HepG2 (cell line): ENCODE measurements around the gene DAG1. TPM values are rescaled to one million over a fixed set of nuclear protein-coding genes. Genes with fewer than 3 reads are reported as not detected.

Source experiments
- ARID2 ChIP-seq: sonication (generic); formaldehyde crosslinking; IDR thresholded peaks from 2 replicates; pipeline ENCODE4 v1.8.1; 2022; ENCODE audit warnings: mild to moderate bottlenecking, missing genetic modification reagents, borderline replicate concordance
- ATF6 ChIP-seq: sonication (generic); formaldehyde crosslinking; conservative IDR thresholded peaks from 2 replicates; pipeline ENCODE4 v1.4.0; 2020; ENCODE audit warnings: missing genetic modification reagents
- CERS6 ChIP-seq: sonication (generic); formaldehyde crosslinking; IDR thresholded peaks from 2 replicates; pipeline ENCODE4 v1.5.0; 2020; ENCODE audit warnings: missing genetic modification reagents
- ERF ChIP-seq: IDR thresholded peaks from 2 replicates; pipeline ENCODE4 v1.6.1; 2018; ENCODE audit warnings: missing biosample characterization, missing genetic modification reagents
- FOXK1 ChIP-seq: sonication (generic); formaldehyde crosslinking; IDR thresholded peaks from 2 replicates; pipeline ENCODE4 v1.4.0; 2020; ENCODE audit warnings: low read depth, missing genetic modification reagents, borderline replicate concordance
- FOXO1 ChIP-seq: sonication (generic); formaldehyde crosslinking; IDR thresholded peaks from 2 replicates; pipeline ENCODE4 v1.4.0; 2020; ENCODE audit warnings: missing genetic modification reagents
- HBP1 ChIP-seq: IDR thresholded peaks from 2 replicates; pipeline ENCODE4 v1.6.1; 2016; ENCODE audit warnings: low read depth, control low read depth
- KMT2B ChIP-seq: IDR thresholded peaks from 2 replicates; pipeline ENCODE4 v1.6.1; 2016; ENCODE audit warnings: missing genetic modification reagents, missing compliant biosample characterization
- LCORL ChIP-seq, 2 experiments: fragments of 450-650 bp in 1 of 2; sonication (generic) in 1 of 2; formaldehyde crosslinking in 1 of 2; IDR thresholded peaks; 2 replicates each; pipeline versions ENCODE4 v1.5.0 to v1.6.1; 2017 to 2020; ENCODE audit warnings: antibody characterized with exemption in 1 of 2, missing genetic modification reagents in 1 of 2
- POLR2AphosphoS2 ChIP-seq: IDR thresholded peaks from 2 replicates; pipeline ENCODE4 v1.6.1; 2011; ENCODE audit warnings: low read depth, low read length, improper control_type of control experiment
- RARG ChIP-seq: sonication (generic); formaldehyde crosslinking; IDR thresholded peaks from 2 replicates; pipeline ENCODE4 v1.4.0; 2020; ENCODE audit warnings: low read depth, mild to moderate bottlenecking, missing genetic modification reagents
- TAF1 ChIP-seq: sonication (generic); formaldehyde crosslinking; IDR thresholded peaks from 2 replicates; pipeline ENCODE4 v1.4.0; 2020; ENCODE audit warnings: missing genetic modification reagents
- THAP7 ChIP-seq: sonication (generic); formaldehyde crosslinking; IDR thresholded peaks from 2 replicates; pipeline ENCODE4 v1.8.1; 2023; ENCODE audit warnings: mild to moderate bottlenecking, missing genetic modification reagents
- TOE1 ChIP-seq: sonication (generic); formaldehyde crosslinking; IDR thresholded peaks from 2 replicates; pipeline ENCODE4 v1.4.0; 2020; ENCODE audit warnings: mild to moderate bottlenecking, missing genetic modification reagents
- TRAFD1 ChIP-seq: sonication (generic); formaldehyde crosslinking; IDR thresholded peaks from 2 replicates; pipeline ENCODE4 v1.5.1; 2020; ENCODE audit warnings: missing genetic modification reagents, mild to moderate bottlenecking, borderline replicate concordance
- ZNF20 ChIP-seq: sonication (generic); formaldehyde crosslinking; IDR thresholded peaks from 2 replicates; pipeline ENCODE4 v1.4.0; 2020; ENCODE audit warnings: mild to moderate bottlenecking, moderate library complexity, missing genetic modification reagents
- ZNF264 ChIP-seq: sonication (generic); formaldehyde crosslinking; IDR thresholded peaks from 2 replicates; pipeline ENCODE4 v1.4.0; 2020; ENCODE audit warnings: missing genetic modification reagents
- ZNF501 ChIP-seq: sonication (generic); formaldehyde crosslinking; IDR thresholded peaks from 2 replicates; pipeline ENCODE4 v1.5.1; 2020; ENCODE audit warnings: mild to moderate bottlenecking, moderate library complexity, missing genetic modification reagents
- ZNF704 ChIP-seq: sonication (generic); formaldehyde crosslinking; IDR thresholded peaks from 2 replicates; pipeline ENCODE4 v1.8.1; 2023; ENCODE audit warnings: mild to moderate bottlenecking, inconsistent platforms, moderate library complexity, missing genetic modification reagents, borderline replicate concordance
- ZNF713 ChIP-seq: sonication (generic); formaldehyde crosslinking; IDR thresholded peaks from 2 replicates; pipeline ENCODE4 v1.4.0; 2020; ENCODE audit warnings: mild to moderate bottlenecking, missing genetic modification reagents
- ZNF850 ChIP-seq: sonication (generic); formaldehyde crosslinking; conservative IDR thresholded peaks from 2 replicates; pipeline ENCODE4 v1.9.0; 2021; ENCODE audit warnings: mild to moderate bottlenecking, missing genetic modification reagents
- ZSCAN9 ChIP-seq: IDR thresholded peaks from 2 replicates; pipeline ENCODE4 v1.6.1; 2016; ENCODE audit warnings: borderline replicate concordance
- polyA plus RNA-seq, 8 experiments: library from polyadenylated mRNA; depleted of rRNA in 3 of 8; stranded (reverse) in 7 of 8; unstranded in 1 of 8; fragments of >200 nt; fragmentation: Illumina TruSeq in 4 of 8; extraction: Trizol in 4 of 8; gene quantifications; 2 replicates each; pipeline versions ENCODE4 v1.2.1 to v1.2.3, GENCODE V29; 2011 to 2016; ENCODE audit warnings: low read depth in 4 of 8, missing spikeins in 1 of 8, mixed read lengths in 1 of 8; ENCODE audit not compliant: insufficient read depth in 1 of 8
- total RNA-seq, 5 experiments: library from RNA; depleted of rRNA; stranded (reverse); fragments of >200 nt; fragmentation: Illumina TruSeq; extraction: Trizol; gene quantifications; 2 replicates each; pipeline ENCODE4 v1.2.3, GENCODE V29; 2016; ENCODE audit warnings: low read depth in 1 of 5

DAG1 gene
- total and polyA plus RNA-seq, 2 of the 13 experiments (the other 11 are each of a cell fraction or from before 2014, with no cell fraction given), result 47.3 to 50.4 TPM

- TF ChIP-seq HBP1 (0 out of 2 replicates have a peak, but pooled peaks have one; percentile 35), KMT2B (CRISPR knock-in tag) (0 out of 2 replicates have a peak, but pooled peaks have one; percentile 30), ZNF713 (CRISPR knock-in tag) (no peak), ZNF501 (no peak), ZNF704 (CRISPR knock-in tag) (no peak), POLR2AphosphoS2 (no peak), ZSCAN9 (CRISPR knock-in tag) (no peak), THAP7 (CRISPR knock-in tag) (no peak), TOE1 (CRISPR knock-in tag) (no peak), ZNF264 (CRISPR knock-in tag) (no peak), RARG (CRISPR knock-in tag) (no peak), ERF (peak; percentile 86), CERS6 (no peak), FOXK1 (no peak), ARID2 (CRISPR knock-in tag) (no peak), LCORL (IDR thresholded peaks at IDR 0.05) (no peak), LCORL (CRISPR knock-in tag; IDR thresholded peaks at IDR 0.05) (peak; percentile 83), ATF6 (CRISPR knock-in tag) (peak; percentile 93), TRAFD1 (CRISPR knock-in tag) (no peak), ZNF20 (CRISPR knock-in tag) (no peak), TAF1 (CRISPR knock-in tag) (peak; percentile 81), FOXO1 (no peak), ZNF850 (CRISPR knock-in tag) (no peak)
Measured at GRCh38 chr3:49469936-49470713, at the start of gene DAG1 (continued).
